ENCODE data around the gene GOPC. TPM values are rescaled to one million over a fixed set of nuclear protein-coding genes. Genes with fewer than 3 reads are reported as not detected.

GOPC gene
- total RNA-seq, 1 experiment from 2014 or later: 53.2 TPM

GRCh38 chr6:117617210-117618035 is 15.1 kb upstream of the GOPC start:
- Mint-ChIP-seq H3K27ac (ENCODE audit: low read depth, unreplicated experiment) (no peak overlapping the region), H3K36me3 (ENCODE audit: insufficient read depth, unreplicated experiment) (peaks cover 6% of the 10 kb centered on the region), H3K4me3 (ENCODE audit: unreplicated experiment) (no peak overlapping the region), H3K27me3 (ENCODE audit: insufficient read depth, unreplicated experiment) (no peaks in the 10 kb centered on the region), H3K4me1 (ENCODE audit: insufficient read depth, unreplicated experiment) (peaks cover 5% of the 10 kb centered on the region), H3K9me3 (ENCODE audit: unreplicated experiment) (no peaks in the 10 kb centered on the region)
- POLR2A ChIA-PET: interaction anchor here (0.7 kb wide), 1 partner anchor 25 kb away, joined by 3 read pairs; no protein-coding TSS in a partner anchor
- DNase-seq (ENCODE audit: unreplicated experiment): no peak
- BruUV-seq (replicated peaks): no TSS peak
- no peak for TF ChIP-seq CTCF (IDR thresholded peaks at IDR 0.05; ENCODE audit: unreplicated experiment)
- intact Hi-C loops (cut with micrococcal nuclease): no loop called here
- CTCF ChIA-PET: interaction anchor here (0.6 kb wide), 2 partner anchors 51 to 347 kb away, joined by 3 to 4 read pairs; no protein-coding TSS in a partner anchor

GRCh38 chr6:117616391-117617209 is 14.3 kb upstream of the GOPC start:
- DNase-seq (ENCODE audit: unreplicated experiment): no peak
- TF ChIP-seq CTCF (IDR thresholded peaks at IDR 0.05; ENCODE audit: unreplicated experiment): no peak
- intact Hi-C loops (cut with micrococcal nuclease): no loop called here
- POLR2A ChIA-PET: no interaction called here
- Mint-ChIP-seq H3K4me1 (ENCODE audit: insufficient read depth, unreplicated experiment) (peaks cover 6% of the 10 kb centered on the region), H3K4me3 (ENCODE audit: unreplicated experiment) (no peak overlapping the region), H3K36me3 (ENCODE audit: insufficient read depth, unreplicated experiment) (peaks cover 6% of the 10 kb centered on the region), H3K27ac (ENCODE audit: low read depth, unreplicated experiment) (no peak overlapping the region), H3K9me3 (ENCODE audit: unreplicated experiment) (no peaks in the 10 kb centered on the region), H3K27me3 (ENCODE audit: insufficient read depth, unreplicated experiment) (no peaks in the 10 kb centered on the region)
- no TSS peak for BruUV-seq (replicated peaks)
- CTCF ChIA-PET: interaction anchor here (0.6 kb wide), 1 partner anchor 346 kb away, joined by 4 read pairs; no protein-coding TSS in a partner anchor

- no peak for DNase-seq (ENCODE audit: unreplicated experiment)
- TF ChIP-seq CTCF (IDR thresholded peaks at IDR 0.05; ENCODE audit: unreplicated experiment): no peak
- Mint-ChIP-seq H3K4me1 (ENCODE audit: insufficient read depth, unreplicated experiment) (peaks cover 6% of the 10 kb centered on the region), H3K27ac (ENCODE audit: low read depth, unreplicated experiment) (no peak overlapping the region), H3K36me3 (ENCODE audit: insufficient read depth, unreplicated experiment) (peaks cover 6% of the 10 kb centered on the region), H3K9me3 (ENCODE audit: unreplicated experiment) (no peaks in the 10 kb centered on the region), H3K27me3 (ENCODE audit: insufficient read depth, unreplicated experiment) (no peaks in the 10 kb centered on the region), H3K4me3 (ENCODE audit: unreplicated experiment) (no peak overlapping the region)
- intact Hi-C loops (cut with micrococcal nuclease): no loop called here
- no TSS peak for BruUV-seq (replicated peaks)
- ChIA-PET POLR2A (no interaction called here), CTCF (no interaction called here)
Measured at GRCh38 chr6:117615750-117616390, 13.6 kb upstream of the GOPC start.

All from MCF 10A (cell line).